ENCODE data around the gene FAM217A.
A peak's percentile ranks its signal among the peaks of the same experiment; 100 is the strongest.
"Not testable (repeated sequence)": the region's sequence is repeated elsewhere in the genome, so short reads cannot be mapped to it uniquely, and the experiment has no call there.

FAM217A gene, protein sequence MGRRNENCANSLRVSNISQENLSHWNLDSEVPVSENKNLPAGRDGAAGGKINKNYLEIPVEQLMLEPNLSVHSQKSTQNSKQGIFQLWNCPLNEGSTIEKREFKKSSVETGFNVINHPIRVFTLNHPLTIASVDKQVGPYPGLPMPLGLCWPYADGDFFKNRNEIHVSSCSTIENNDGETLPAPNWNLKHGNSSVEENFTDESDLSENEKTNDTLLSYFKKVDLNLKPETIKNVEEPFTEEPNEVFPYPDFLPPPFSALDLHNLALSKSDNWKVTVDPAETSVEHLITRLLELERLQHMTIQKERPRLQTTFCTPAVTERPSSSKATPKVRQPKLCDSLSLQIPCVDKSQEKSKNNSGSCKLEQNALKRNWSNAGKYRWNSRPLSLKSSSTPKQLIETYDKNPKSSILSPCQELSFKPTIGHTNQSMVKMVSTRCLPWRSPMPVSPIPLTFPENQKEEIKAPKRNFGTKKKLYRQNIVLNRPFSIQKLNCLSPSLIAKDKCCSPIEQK

DNA sequence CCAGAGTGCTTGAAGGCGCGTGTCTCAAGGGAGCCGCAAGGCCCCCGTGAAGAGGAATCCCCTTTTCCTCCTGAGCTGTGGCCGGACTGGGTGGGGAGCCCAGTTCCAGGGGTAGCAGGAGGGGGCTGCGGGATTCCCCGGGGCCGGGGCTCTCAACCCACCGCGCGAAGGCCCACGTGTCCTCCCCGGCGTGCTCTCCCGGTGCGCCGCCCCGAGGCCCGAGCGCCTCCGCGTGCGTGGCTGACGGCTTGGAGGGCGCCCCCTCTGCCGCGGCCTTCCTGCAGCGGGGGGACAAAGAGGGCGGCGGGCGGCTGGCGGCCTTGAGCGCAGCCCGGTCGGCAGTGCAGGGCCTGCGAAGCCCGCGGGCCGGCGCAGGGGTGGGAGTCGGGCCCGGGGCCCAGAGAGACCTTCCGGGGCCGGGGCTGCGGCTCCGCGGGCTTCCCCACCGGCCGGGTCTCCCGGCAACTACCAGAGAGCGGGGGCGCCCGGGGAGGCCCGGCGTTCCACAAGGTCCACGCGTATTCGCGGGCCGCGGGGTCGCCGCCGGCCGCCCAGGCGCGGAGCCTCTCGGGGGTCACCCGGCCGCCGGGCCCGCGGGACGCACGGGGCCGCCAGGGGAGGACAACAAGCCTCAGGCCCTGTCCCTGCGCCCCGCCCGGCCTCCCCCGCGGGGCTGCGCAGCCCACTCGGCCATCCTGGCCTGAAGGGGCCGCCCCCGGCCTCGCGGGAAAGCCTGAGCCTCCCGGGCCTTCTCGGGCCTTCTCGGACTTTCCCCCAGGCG lies at the start of gene FAM217A:
Gene FAM217A (minus strand): TSS at position 447 of the 781 bp plus-strand sequence. CDS start 1,723 bp downstream, outside the sequence.
- DNase-seq: no peak

- DNase-seq: no peak
Measured at GRCh38 chr6:4128072-4128471, 49.1 kb upstream of the FAM217A start.

GRCh38 chr6:4125933-4126864 lies 47.3 kb upstream of the FAM217A start:
- DNase-seq: peak; percentile 59 to 86

DNA sequence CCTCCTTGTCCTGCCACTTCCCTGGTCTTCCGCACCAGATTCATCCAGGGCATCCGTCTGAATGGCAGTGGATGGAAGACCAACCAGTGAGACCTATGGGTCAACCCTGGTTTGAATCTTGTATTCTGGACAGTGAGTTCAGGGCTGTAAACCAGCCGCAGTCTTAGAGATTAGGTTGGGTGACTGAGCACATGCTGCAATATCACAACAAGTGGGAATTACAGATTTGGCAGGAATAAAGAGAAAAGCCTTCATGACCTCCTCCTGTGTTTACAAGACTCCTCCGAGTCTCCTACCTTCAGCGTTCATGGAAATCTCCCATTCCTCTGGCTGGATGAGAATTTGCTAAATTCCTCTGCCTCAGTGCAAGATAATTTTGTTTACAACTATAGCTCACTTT lies 46.6 kb upstream of the FAM217A start:
- no peak for DNase-seq

DNA sequence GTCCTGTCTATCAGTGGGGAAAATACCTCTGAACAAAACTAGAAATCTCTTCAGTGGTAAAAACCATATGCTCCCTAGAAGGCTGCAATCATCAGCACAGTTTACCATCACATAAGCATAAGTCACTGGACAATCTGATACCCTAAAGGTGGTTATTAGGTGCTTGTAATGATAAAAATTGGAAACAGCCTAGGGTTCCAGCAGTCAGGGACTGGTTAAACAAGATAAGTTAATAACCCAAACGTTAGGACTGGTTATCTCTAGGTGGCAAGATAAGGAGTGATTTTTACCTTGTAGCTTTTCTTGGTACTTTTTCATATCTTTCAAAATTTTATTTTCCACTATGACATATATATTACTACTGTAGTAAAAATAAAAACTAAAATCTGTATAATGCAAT lies 45.4 kb upstream of the FAM217A start:
- DNase-seq: no peak

DNA sequence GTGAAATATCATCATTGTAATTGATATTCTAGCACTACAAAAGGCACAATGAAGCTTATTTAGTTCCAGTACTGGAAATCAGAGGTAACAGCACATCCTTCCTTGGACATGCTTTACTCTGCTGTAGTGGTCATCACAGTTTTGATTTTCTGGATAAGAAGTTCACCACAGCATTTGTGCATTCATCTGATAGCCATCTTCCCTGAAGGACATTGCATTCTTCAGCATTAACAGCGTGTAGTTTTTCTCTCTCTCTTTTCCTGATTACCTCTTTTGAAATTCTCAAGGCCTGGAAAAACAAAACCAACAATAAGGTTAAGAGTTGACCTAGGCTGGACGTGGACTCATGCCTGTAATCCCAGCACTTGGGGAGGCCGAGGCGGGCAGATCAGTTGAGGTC lies 36.8 kb upstream of the FAM217A start:
- no peak for DNase-seq

- no peak for DNase-seq
Measured at GRCh38 chr6:4114123-4114522, 35.2 kb upstream of the FAM217A start.

GRCh38 chr6:4113649-4114048 lies 34.7 kb upstream of the FAM217A start:
- no peak for DNase-seq

- DNase-seq: no peak
Measured at GRCh38 chr6:4112366-4112765, 33.4 kb upstream of the FAM217A start.

DNA sequence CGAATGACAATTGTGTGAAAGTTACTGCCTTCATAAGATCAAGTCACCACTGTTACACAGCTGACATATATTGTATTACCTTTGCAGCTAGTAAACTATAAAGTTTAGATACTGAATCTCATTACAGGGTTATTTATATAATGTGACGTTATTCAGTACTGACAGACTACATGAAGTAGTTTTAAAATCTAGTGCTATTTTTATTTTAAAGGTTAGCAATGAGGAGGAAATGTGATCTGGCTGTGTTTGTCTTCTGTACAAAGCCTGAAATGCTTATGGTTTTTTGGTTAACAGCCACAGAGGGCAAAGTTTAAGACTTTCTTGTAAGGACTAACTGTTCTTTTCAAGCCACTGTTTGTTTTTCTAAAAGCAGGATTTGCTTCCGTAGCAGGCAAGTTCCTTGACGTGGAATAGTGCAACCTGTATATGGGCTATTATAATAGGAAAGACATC lies 30.5 kb upstream of the FAM217A start:
- DNase-seq: not testable (repeated sequence)

GRCh38 chr6:4108561-4109093 lies 29.7 kb upstream of the FAM217A start:
- DNase-seq: no peak

GRCh38 chr6:4107873-4108272 lies 28.9 kb upstream of the FAM217A start:
- DNase-seq: no peak

DNA sequence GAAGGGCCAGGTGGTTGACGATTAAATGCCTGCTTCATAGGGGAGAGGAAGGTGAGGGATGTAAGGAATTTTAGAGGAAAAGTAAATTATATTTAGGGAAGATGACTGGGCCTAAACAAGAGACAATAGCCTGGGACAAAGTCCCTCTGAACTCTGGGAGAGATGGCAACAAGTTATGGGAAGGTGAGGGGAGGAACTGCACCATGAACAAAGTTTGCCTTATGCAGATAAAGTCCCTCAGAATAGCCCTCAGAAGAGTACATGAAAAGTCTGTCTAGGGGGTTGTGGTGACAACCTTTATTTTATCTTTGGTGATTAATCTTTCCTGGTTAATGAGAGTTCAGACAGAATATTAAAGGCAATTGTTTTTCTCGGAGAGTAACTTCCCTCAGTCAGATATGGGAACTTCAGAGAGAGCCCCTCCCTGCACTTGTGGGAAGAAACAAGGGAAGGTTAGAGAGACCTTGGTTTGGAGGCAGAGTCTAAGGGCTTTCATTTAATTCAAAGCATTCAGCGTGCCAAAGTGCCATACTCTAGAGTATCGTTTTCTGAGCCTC lies 27.1 kb upstream of the FAM217A start:
- DNase-seq: no peak

DNA sequence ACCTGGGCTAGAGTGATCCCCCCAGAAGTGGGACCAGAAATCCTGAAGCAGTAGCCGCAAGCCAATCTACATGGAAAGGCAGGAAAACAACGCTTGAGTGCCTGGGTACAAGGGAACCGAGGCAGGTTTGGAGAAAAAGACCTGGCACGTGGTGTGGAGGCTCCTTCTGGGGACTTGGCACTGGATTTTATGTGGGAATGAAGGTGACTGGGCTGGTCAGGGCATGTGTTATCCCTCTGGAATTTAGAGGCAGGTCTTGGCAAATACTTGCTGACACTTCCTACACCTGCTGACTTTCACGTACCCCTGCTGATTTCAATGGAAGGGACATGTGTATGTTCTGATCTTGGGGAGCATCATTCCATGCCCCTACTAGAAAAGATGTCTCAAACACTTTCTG lies 25.0 kb upstream of the FAM217A start:
- no peak for DNase-seq

DNA sequence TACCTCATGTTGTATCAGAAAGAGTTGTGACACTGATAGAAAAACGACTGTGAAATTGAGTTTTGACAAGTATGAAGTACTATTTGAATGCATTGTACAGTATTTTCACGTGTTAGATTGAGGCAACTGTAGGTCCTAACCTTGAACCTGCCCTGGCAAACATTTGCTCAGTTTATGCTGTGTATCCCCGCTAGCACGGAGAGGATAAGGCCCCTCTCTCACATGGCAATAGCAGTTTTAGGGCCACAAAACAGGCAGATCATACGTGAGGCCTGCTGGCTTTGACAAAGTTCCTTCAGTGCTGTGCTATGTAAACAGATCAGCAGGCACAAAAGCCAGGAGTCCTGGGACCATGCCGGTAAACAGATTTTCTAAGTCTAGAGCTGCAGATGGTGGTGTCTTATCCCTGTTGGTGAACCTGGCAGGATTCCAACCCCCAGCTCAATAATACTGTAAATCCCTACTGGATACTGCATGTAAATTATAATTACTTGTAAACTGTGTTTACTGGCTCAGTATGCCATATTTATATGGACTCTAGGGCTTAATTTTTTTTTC lies 23.8 kb upstream of the FAM217A start:
- DNase-seq: no peak

- no peak for DNase-seq
Measured at GRCh38 chr6:4101298-4101697, 22.4 kb upstream of the FAM217A start.

- DNase-seq: no peak
Measured at GRCh38 chr6:4100655-4101054, 21.7 kb upstream of the FAM217A start.

- no peak for DNase-seq
Measured at GRCh38 chr6:4093288-4093687, 14.4 kb upstream of the FAM217A start.

DNA sequence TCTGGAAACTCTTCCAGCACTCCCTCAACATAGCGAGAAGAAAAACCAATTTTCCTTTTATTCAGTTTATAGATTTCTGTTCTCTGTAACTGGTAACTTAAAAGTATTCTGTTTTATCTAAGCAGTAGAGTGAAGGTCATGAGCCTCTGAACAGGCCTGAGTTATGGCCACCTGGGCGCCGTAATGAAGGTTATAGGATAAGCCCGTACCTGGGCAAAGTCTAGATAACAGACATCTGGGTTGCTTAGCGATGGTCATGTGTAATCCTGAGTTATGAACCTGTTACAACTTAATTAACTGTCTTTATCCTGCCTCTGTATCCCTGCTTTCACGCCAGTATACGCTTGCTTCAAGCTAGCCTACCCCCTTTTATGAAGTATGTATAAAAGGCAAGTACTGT lies 13.0 kb upstream of the FAM217A start:
- no peak for DNase-seq

GRCh38 chr6:4090043-4090442 lies 11.1 kb upstream of the FAM217A start:
- not testable (repeated sequence) for DNase-seq

GRCh38 chr6:4088704-4089103 lies 9.8 kb upstream of the FAM217A start:
- no peak for DNase-seq

- no peak for DNase-seq
Measured at GRCh38 chr6:4085332-4085700, 6.4 kb upstream of the FAM217A start.
